22Rv1 (cell line): ENCODE results near the gene FARP1.

Experiments
- H3K27ac ChIP-seq: fragments of 450-650 bp; 2 replicates; pipeline ENCODE4 v1.5.1; 2017
- CTCF ChIP-seq: fragments of 450-650 bp; IDR thresholded peaks from 2 replicates; pipeline ENCODE4 v1.5.1; 2017; ENCODE audit warnings: mild to moderate bottlenecking
- ZFX ChIP-seq: fragments of 450-650 bp; IDR thresholded peaks from 2 replicates; pipeline ENCODE4 v1.6.1; 2017; ENCODE audit warnings: antibody characterized with exemption, borderline replicate concordance

FARP1 gene

GRCh38 chr13:98435376-98435775, 292.5 kb downstream of the FARP1 start:
- no peak overlapping the region for H3K27ac ChIP-seq
- TF ChIP-seq ZFX: no peak

DNA sequence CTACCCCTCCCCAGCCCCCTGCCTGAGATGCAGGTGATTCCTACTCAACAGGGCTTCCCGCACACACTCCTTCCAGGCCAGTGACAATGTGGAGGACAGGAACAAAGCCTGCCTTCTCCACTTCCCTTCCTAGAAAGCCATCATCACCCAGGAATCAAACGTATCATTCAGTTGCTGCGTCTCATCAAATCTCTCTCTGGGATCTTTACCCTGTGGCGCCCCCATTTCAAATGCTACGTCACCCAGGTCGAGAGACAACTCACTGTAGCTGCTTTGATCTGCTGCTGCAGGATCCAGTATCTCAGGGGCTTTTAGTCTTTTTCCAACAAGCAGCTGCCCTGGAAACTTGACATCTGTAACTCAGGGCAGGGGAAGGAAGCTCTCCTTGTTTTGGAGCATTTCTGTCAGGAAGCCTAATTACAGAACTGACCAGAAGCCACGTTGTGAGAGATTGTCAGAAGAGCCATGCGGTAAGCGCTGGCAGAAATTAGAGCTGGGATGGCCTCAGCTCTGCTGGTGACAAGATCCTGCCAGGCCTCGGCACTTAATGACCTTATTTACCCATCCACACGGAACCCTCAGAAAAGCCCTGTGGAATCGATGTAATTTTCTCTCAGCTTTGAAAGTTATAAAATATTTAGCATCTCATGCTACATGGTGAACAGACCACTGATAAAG, 293.5 kb downstream of the FARP1 start:
- TF ChIP-seq CTCF (no peak), ZFX (no peak)
- H3K27ac ChIP-seq: no peak overlapping the region

DNA sequence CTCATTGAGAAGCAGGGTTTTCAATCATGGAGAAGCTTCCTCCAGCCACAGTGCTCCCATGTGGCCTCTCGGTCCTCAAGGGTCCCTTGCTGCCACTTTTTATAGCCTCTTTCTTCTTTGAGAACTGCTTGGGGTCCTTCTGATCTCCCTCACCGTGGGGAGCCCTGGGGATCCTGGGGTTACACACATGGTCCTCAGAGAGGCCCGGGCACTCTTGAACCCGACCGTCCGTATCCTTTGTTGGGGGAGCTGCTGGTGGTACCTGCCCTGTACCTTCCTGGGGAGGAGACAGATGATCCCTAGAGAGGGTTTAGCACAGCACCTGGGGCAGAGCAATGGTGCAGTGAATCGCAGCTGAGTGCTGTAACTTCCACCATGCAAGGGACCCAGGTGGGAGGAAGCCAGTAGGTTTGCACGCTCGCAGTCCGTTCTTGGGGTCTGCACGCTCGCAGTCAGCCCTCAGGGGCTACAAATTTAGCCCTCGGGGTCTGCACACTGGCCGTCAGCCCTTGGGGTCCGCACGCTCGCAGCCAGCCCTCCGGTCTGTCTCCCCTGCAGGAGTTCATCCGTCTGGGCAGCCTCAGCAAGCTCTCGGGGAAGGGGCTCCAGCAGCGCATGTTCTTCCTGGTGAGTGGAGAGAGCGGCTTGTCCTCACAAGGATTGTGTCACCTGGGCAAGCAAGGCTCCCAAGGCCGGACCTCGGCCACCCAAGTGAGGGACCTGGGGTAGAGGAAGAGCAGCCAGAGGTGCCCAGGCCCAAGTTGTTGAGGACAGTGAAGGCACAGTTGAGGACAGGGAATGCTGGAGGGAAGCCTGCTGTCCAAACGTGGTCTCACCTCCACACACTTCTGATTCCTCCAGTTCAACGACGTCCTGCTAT, 295.6 kb downstream of the FARP1 start:
- no peak overlapping the region for H3K27ac ChIP-seq
- TF ChIP-seq ZFX: no peak
- TF ChIP-seq CTCF: no peak

- H3K27ac ChIP-seq: no peak overlapping the region
- TF ChIP-seq CTCF (no peak), ZFX (no peak)
These were observed 296.4 kb downstream of the FARP1 start for GRCh38 chr13:98439126-98439828.

GRCh38 chr13:98439896-98440295, 297.0 kb downstream of the FARP1 start:
- TF ChIP-seq CTCF (no peak), ZFX (no peak)
- no peak overlapping the region for H3K27ac ChIP-seq

DNA sequence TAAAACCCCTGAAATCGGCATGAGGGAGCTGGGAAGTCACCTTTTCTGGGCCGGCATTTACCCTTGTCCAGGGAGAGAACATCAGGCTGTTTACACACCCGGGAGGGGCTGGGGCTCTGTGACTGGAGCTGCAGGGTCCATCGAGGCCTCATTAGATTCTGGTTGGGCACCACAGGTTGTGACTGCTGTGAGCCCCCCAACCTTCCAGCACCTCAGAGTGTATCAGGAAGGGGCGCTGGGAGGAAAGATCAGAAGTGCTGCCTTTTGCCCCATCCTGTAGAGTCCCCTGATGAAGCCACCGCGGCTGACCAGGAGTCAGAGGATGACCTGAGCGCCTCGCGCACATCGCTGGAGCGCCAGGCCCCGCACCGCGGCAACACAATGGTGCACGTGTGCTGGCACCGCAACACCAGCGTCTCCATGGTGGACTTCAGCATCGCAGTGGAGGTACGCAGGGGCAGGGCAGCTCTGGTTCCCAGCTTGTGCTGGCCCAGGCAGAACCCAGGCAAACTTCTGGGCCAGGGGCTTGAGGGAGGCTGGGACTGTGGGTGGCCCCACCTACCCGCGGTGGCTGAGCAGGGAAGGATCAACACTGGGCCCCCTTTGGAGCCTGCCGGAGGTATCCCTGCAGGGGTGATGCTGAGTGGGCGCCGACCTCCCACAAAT, 297.6 kb downstream of the FARP1 start:
- no peak overlapping the region for H3K27ac ChIP-seq
- TF ChIP-seq ZFX: no peak
- TF ChIP-seq CTCF: no peak

GRCh38 chr13:98441056-98441676, 298.3 kb downstream of the FARP1 start:
- TF ChIP-seq ZFX: no peak
- H3K27ac ChIP-seq: no peak overlapping the region
